Measurements from ENCODE around the gene SLC25A41. TPM values are rescaled to one million over a fixed set of nuclear protein-coding genes. Genes with fewer than 3 reads are reported as not detected.

Gene SLC25A41
- total and polyA plus RNA-seq, 9 of the 15 experiments (the other 6 are each of a cell fraction or from before 2014, with no cell fraction given) = 0.08 to 4.2 (median 1.6) TPM

DNA sequence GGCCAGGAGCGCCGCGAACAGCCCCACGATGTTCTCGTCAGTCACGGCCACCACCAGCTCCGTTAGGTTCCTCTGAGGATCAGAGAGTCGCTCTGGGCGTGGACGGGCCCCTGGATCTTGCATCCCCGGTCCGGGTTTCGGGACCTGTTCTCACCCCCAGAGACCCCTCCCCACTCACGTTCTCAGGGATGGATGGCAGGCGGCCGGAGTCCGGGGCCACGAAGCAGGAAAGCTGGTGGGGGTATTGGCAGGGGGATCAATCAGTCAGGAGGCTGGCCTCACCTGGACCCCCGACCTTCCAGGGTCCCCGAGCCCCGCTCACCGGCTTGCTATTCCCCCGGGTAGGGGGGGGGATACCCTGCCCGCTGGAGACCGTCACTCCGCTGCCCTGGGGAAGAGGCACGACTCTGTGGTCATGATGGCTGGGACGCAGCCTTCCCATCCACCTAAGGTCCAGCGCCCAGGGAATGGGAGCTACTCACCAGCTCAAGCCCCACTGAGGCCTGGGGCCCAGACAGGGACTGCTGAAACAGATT, 43.4 kb upstream of the SLC25A41 start:
- H3K79me2 ChIP-seq (ENCODE audit: control insufficient read depth, insufficient read depth, low read length) = no peaks in the 10 kb centered on the region
- ChIA-PET POLR2A (no interaction called here), CTCF (ENCODE audit: low intra/inter-chr PET ratio) (no interaction called here)
- intact Hi-C loops (cut with micrococcal nuclease) (no loop called here), in situ Hi-C loops (cut with MboI) (no loop called here)
- H2AFZ ChIP-seq (ENCODE audit: low read depth, low read length) = no peak overlapping the region; the same call in 1 of the 2 replicates
- H3K9me1 ChIP-seq (ENCODE audit: control insufficient read depth, insufficient read depth, low read length) = no peaks in the 10 kb centered on the region
- no peak overlapping the region for H3K4me2 ChIP-seq (ENCODE audit: insufficient read depth, low read length)
- no peak overlapping the region for H3K9ac ChIP-seq (ENCODE audit: insufficient read depth in 1 of 2, low read depth in 2 of 2, low read length in 2 of 2)
- no peak for DNase-seq (ENCODE audit: extremely low read depth in 1 of 4, low spot score in 3 of 4)
- 87% methylated on average over 29 of the region's 29 CpGs for WGBS (ENCODE audit: insufficient coverage, low coverage, missing lambda C conversion rate)
- H3K27me3 ChIP-seq (ENCODE audit: control insufficient read depth in 2 of 2, insufficient read depth in 2 of 2, low read length in 2 of 2) = no peaks in the 10 kb centered on the region
- H3K27ac ChIP-seq (ENCODE audit: extremely low read depth, low read depth, low read length) = no peak overlapping the region
- H3K9me3 ChIP-seq (replicated peaks; ENCODE audit: control insufficient read depth, insufficient read depth, low read depth, low read length) = 0 out of 2 replicates have a peak, but pooled peaks cover 2% of the 10 kb centered on the region
- TF ChIP-seq TAF9B (IDR thresholded peaks at IDR 0.05; ENCODE audit: partially characterized antibody) (no peak), SPI1 (IDR thresholded peaks at IDR 0.05; ENCODE audit: borderline replicate concordance, low read depth, low read length) (no peak), ELF2 (CRISPR knock-in tag; IDR thresholded peaks at IDR 0.05) (no peak), ZNF507 (tag; conservative IDR thresholded peaks at IDR 0.05) (no peak), XRCC4 (IDR thresholded peaks at IDR 0.05; ENCODE audit: extremely low read depth, insufficient read depth, insufficient read length) (no peak)
- no peak overlapping the region for H3K4me3 ChIP-seq
- peaks cover 6 to 32% of the 10 kb centered on the region in 2 experiments for H3K4me1 ChIP-seq (replicated peaks in 1 of 2; ENCODE audit: control insufficient read depth in 2 of 2, insufficient read depth in 2 of 2, low read length in 2 of 2)
- no peaks in the 10 kb centered on the region for H3K36me3 ChIP-seq (ENCODE audit: control insufficient read depth, insufficient read depth, low read length)
- H4K20me1 ChIP-seq (replicated peaks; ENCODE audit: control insufficient read depth, insufficient read depth, low read length) = no peaks in the 10 kb centered on the region
- FAIRE-seq = no peak
- BruUV-seq (replicated peaks) = no TSS peak
- no peak for ATAC-seq
